AG08396 (cell line): ENCODE results near the gene RNU2-63P.
"Not testable (repeated sequence)": the region's sequence is repeated elsewhere in the genome, so short reads cannot be mapped to it uniquely, and the experiment has no call there.

Experiments
- DNase-seq: peaks from one replicate; pipeline ENCODE4 v3.0.0; 2012; ENCODE audit warnings: low spot score, mixed read lengths

RNU2-63P gene

GRCh38 chr2:88028931-88029330 lies 12.6 kb upstream of the RNU2-63P start:
- DNase-seq, result no peak

GRCh38 chr2:88027697-88028389 lies 11.5 kb upstream of the RNU2-63P start:
- no peak for DNase-seq

- DNase-seq, result no peak
Measured at GRCh38 chr2:88024509-88024908, 8.2 kb upstream of the RNU2-63P start.

- DNase-seq, result no peak
Measured at GRCh38 chr2:88022669-88022921, 6.2 kb upstream of the RNU2-63P start.

- no peak for DNase-seq
Measured at GRCh38 chr2:88019985-88020384, 3.6 kb upstream of the RNU2-63P start.

- no peak for DNase-seq
Measured at GRCh38 chr2:88018909-88019308, 2.6 kb upstream of the RNU2-63P start.

- not testable (repeated sequence) for DNase-seq
Measured at GRCh38 chr2:88018077-88018805, 1.9 kb upstream of the RNU2-63P start.

GRCh38 chr2:88017780-88018038 lies 1.4 kb upstream of the RNU2-63P start:
- DNase-seq, result not testable (repeated sequence)

- no peak for DNase-seq
Measured at GRCh38 chr2:88016960-88017779, 823 bp upstream of the RNU2-63P start.

- no peak for DNase-seq
Measured at GRCh38 chr2:88011011-88011410, 5.3 kb downstream of the RNU2-63P start.

GRCh38 chr2:88010136-88010535 lies 6.2 kb downstream of the RNU2-63P start:
- DNase-seq, result no peak

GRCh38 chr2:88006912-88007439 lies 9.4 kb downstream of the RNU2-63P start:
- no peak for DNase-seq

- DNase-seq, result no peak
Measured at GRCh38 chr2:88005776-88006175, 10.6 kb downstream of the RNU2-63P start.

- DNase-seq, result no peak
Measured at GRCh38 chr2:88003074-88003755, 13.1 kb downstream of the RNU2-63P start.

GRCh38 chr2:88002359-88002707 lies 14.0 kb downstream of the RNU2-63P start:
- DNase-seq, result no peak

GRCh38 chr2:88000474-88000873 lies 15.9 kb downstream of the RNU2-63P start:
- not testable (repeated sequence) for DNase-seq

GRCh38 chr2:87996570-87996969 lies 19.8 kb downstream of the RNU2-63P start:
- no peak for DNase-seq

GRCh38 chr2:87995756-87996155 lies 20.6 kb downstream of the RNU2-63P start:
- DNase-seq, result no peak

- DNase-seq, result not testable (repeated sequence)
Measured at GRCh38 chr2:87994304-87994850, 22.0 kb downstream of the RNU2-63P start.

GRCh38 chr2:87992569-87992968 lies 23.8 kb downstream of the RNU2-63P start:
- not testable (repeated sequence) for DNase-seq

GRCh38 chr2:87987473-87987872 lies 28.9 kb downstream of the RNU2-63P start:
- not testable (repeated sequence) for DNase-seq

GRCh38 chr2:87985902-87986301 lies 30.4 kb downstream of the RNU2-63P start:
- DNase-seq, result not testable (repeated sequence)
